GM12875 (cell line): ENCODE results near the gene UBXN11.

Source experiments
- H3K4me3 ChIP-seq: one replicate; pipeline ENCODE4 v1.5.1; 2011; ENCODE audit warnings: low read depth, low read length, control low read depth
- CTCF ChIP-seq: IDR thresholded peaks from 2 replicates; pipeline ENCODE4 v1.5.1; 2011; ENCODE audit warnings: low read depth, mild to moderate bottlenecking, control low read depth, inconsistent platforms, low read length, moderate library complexity, borderline replicate concordance; ENCODE audit not compliant: insufficient read depth

The UBXN11 gene, protein sequence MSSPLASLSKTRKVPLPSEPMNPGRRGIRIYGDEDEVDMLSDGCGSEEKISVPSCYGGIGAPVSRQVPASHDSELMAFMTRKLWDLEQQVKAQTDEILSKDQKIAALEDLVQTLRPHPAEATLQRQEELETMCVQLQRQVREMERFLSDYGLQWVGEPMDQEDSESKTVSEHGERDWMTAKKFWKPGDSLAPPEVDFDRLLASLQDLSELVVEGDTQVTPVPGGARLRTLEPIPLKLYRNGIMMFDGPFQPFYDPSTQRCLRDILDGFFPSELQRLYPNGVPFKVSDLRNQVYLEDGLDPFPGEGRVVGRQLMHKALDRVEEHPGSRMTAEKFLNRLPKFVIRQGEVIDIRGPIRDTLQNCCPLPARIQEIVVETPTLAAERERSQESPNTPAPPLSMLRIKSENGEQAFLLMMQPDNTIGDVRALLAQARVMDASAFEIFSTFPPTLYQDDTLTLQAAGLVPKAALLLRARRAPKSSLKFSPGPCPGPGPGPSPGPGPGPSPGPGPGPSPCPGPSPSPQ

DNA sequence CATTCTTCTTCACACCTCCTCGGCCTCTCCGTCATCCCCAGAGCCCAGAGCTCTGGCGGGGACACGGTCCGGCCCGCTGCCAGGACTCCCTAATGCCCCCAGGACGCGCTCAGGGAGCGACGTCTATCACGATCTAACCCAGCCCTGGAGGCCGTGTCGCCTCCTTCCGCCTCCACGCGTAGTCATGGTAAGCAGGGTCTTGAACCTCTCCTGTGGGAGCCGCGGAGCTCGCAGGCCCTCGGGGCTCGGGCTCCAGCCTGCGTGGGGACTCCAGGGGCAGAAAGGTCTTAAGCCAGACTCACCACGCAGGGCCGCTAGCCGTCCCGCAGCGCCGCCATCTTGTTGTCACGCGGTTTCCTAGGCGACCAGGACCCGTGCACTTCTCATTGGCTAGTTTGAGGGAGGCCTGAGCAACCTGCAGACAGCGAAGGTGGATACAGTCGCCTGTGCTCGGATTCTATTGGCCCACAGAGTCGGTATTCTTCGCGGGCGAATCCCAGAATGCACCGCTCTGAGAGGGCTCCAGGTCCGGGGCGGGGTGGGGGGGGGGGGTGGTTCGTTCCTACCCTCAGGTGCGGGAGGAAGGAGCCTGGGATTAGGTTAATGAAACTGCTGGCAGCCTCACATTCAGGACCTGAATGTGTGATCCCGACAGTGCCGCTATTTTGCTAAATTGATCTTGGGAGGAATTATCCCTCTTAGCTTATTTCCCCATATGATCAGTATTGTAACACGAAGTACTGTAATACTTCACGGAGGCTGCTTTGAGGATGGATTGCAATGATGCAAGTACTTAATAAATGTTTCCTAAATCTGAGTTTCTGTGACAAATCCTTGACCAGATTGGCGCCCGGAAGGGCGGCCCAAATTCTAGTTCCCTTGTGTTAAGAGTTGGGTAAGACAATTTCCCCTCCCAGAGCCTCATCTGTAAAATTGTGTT, at the start of gene UBXN11:
UBXN11 (minus strand) TSS at position 347 of the 940 bp plus-strand sequence. CDS start 3,753 bp downstream, outside the sequence.
- no peak for TF ChIP-seq CTCF
- peak within 1 kb of the TSS; percentile 68 for H3K4me3 ChIP-seq

DNA sequence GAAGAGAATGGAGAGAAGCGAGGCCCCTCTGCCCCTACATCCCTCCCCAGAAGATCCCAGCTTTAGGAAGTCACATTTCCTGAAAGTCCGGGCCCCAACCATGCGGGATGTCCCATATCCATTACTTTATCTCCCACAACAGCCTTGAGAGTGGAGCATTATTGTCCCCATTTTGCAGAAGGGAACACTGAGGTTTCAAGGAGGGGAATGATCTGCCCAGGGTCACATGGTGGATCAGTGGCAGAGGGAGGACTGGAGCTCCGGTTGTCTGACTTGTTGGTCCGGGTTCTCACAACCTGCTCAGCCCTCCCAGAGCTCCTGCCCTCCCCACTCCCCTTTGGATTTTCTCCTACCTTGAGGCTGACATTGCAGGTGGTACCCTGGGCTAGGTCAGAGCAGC, 49.7 kb upstream of the UBXN11 start:
- H3K4me3 ChIP-seq, result no peak overlapping the region
- TF ChIP-seq CTCF, result no peak

DNA sequence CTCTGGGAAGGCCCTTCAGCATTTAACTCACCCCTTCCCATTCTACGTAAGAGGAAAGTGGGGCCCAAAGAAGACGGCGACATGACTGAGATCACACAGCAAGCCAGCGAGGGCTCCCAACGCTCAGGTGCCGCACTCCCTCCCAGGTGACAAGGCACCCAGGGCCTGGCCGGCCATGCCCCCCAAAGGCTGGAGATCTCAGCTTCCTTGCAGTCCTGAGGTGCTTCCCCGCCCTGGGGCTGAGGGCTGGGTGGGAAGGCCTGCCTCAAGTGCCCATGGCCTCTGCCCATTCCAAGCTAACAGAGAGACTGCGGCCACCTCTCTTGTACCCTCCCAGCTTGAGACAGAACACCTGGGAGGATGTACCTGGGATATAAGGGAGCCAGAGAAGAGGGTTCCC, 48.5 kb upstream of the UBXN11 start:
- no peak for TF ChIP-seq CTCF
- H3K4me3 ChIP-seq, result no peak overlapping the region

GRCh38 chr1:26353976-26354820, 47.8 kb upstream of the UBXN11 start, which contains the start of gene CRYBG2:
Gene CRYBG2 (minus strand): TSS chr1:26354130. CDS start chr1:26346657, 7,473 bp downstream.
- H3K4me3 ChIP-seq, result no peak within 1 kb of the TSS
- TF ChIP-seq CTCF, result no peak

GRCh38 chr1:26353210-26353859, 46.9 kb upstream of the UBXN11 start:
- no peak overlapping the region for H3K4me3 ChIP-seq
- TF ChIP-seq CTCF, result no peak

DNA sequence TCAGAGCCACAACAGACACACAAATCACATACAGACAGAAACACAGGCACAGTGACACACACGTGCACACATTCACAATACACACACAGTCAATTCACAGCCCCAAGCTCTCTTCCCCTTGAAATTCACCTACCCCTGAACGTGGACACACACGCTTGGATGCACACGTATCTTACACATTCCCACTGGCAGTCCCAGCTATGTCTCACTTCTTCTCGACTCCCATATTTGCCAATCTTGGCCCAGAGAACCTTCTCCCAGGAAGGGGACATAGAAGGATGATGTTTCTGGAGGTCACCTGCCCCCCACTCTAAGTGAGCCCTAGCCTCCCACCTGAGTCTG, 45.9 kb upstream of the UBXN11 start:
- TF ChIP-seq CTCF, result no peak
- no peak overlapping the region for H3K4me3 ChIP-seq
